ENCODE results near the gene CYLD. TPM values are rescaled to one million over a fixed set of nuclear protein-coding genes. Genes with fewer than 3 reads are reported as not detected.

CYLD gene
- total and polyA plus RNA-seq, 2 donors (not counting 3 experiments of a cell fraction or from before 2014, with no cell fraction given): 7.4 to 21.5 TPM

DNA sequence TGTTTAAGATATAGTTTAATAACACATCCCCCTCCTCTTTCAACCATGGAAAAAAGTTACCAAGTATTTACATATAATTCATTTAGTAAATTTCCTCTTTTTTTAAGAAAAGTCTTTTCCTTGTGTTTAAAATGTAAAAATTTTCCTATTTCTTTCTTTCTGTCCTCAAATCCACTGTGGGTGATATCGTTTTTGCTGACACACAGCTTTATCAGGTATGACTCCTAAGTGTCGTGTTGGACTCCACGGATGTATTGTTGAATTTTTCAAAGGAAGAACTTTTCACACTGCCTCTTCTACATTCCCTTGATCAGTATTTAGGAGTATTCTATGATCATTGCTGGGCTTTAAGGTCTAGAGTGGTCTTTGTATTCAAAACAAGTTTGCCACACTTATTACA, 33.1 kb downstream of the CYLD start:
- dilution Hi-C loops (cut with MboI; ENCODE audit: extremely low pct_ligation_motif_present, low sequenced_read_pairs) (no loop called here), intact Hi-C loops (cut with micrococcal nuclease) (no loop called here)
- no peaks in the 10 kb centered on the region for H3K4me1 ChIP-seq (ENCODE audit: control insufficient read depth, extremely low read depth, insufficient read depth, low read length)
- no peaks in the 10 kb centered on the region for H3K79me2 ChIP-seq (ENCODE audit: control insufficient read depth, insufficient read depth, low read length)
- peaks cover 3% of the 10 kb centered on the region in 2 experiments for H3K36me3 ChIP-seq (ENCODE audit: control insufficient read depth in 2 of 2, extremely low read depth in 1 of 2, insufficient read depth in 2 of 2, low read length in 2 of 2)
- H3K4me3 ChIP-seq (replicated peaks in 1 of 3; ENCODE audit: insufficient read depth in 1 of 3, low read depth in 1 of 3, low read length in 3 of 3): no peak overlapping the region
- H3K27me3 ChIP-seq (ENCODE audit: control insufficient read depth in 2 of 2, insufficient read depth in 2 of 2, low read length in 2 of 2): no peaks in the 10 kb centered on the region
- no peak overlapping the region for H3K9ac ChIP-seq (replicated peaks; ENCODE audit: extremely low read depth, insufficient read depth, low read length)
- BruUV-seq (replicated peaks): no TSS peak
- ChIA-PET POLR2A (no interaction called here), CTCF (interaction anchor here (1.4 kb wide), 1 partner anchor 32 kb away, joined by 6 read pairs; no protein-coding TSS in a partner anchor)
- H4K20me1 ChIP-seq (replicated peaks; ENCODE audit: control insufficient read depth, extremely low read depth, insufficient read depth, low read length): peaks cover 5% of the 10 kb centered on the region
- FAIRE-seq (no peak), DNase-seq (ENCODE audit: low read depth, low spot score) (no peak)
- H3K9me3 ChIP-seq (replicated peaks; ENCODE audit: control insufficient read depth, insufficient read depth, low read length): no peaks in the 10 kb centered on the region
- no peak overlapping the region for H2AFZ ChIP-seq (ENCODE audit: low read depth, low read length)
- no peak overlapping the region for H3K4me2 ChIP-seq (ENCODE audit: insufficient read depth, low read length)
- H3K9me1 ChIP-seq (replicated peaks; ENCODE audit: control insufficient read depth, extremely low read depth, insufficient read depth, low read length): no peaks in the 10 kb centered on the region
- no peak for TF ChIP-seq EZH2 (IDR thresholded peaks at IDR 0.05; ENCODE audit: borderline replicate concordance, low read depth, low read length, severe bottlenecking)
- TF ChIP-seq, protein P1, sequence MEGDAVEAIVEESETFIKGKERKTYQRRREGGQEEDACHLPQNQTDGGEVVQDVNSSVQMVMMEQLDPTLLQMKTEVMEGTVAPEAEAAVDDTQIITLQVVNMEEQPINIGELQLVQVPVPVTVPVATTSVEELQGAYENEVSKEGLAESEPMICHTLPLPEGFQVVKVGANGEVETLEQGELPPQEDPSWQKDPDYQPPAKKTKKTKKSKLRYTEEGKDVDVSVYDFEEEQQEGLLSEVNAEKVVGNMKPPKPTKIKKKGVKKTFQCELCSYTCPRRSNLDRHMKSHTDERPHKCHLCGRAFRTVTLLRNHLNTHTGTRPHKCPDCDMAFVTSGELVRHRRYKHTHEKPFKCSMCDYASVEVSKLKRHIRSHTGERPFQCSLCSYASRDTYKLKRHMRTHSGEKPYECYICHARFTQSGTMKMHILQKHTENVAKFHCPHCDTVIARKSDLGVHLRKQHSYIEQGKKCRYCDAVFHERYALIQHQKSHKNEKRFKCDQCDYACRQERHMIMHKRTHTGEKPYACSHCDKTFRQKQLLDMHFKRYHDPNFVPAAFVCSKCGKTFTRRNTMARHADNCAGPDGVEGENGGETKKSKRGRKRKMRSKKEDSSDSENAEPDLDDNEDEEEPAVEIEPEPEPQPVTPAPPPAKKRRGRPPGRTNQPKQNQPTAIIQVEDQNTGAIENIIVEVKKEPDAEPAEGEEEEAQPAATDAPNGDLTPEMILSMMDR (IDR thresholded peaks at IDR 0.05; ENCODE audit: extremely low read depth in 1 of 2, insufficient read depth in 1 of 2, low read depth in 1 of 2, low read length in 2 of 2): no peak
- TF ChIP-seq POLR2A (IDR thresholded peaks at IDR 0.05; ENCODE audit: low read depth, low read length): no peak
- no peak for TF ChIP-seq FOS (IDR thresholded peaks at IDR 0.05; ENCODE audit: borderline replicate concordance, insufficient read depth, low read length)
- no peak for TF ChIP-seq JUN (IDR thresholded peaks at IDR 0.05; ENCODE audit: borderline replicate concordance, insufficient read depth, insufficient read length, low read depth)
- TF ChIP-seq, protein P2, sequence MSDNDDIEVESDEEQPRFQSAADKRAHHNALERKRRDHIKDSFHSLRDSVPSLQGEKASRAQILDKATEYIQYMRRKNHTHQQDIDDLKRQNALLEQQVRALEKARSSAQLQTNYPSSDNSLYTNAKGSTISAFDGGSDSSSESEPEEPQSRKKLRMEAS (IDR thresholded peaks at IDR 0.05; ENCODE audit: insufficient read depth, insufficient read length): no peak
- TF ChIP-seq POLR2AphosphoS5 (IDR thresholded peaks at IDR 0.05; ENCODE audit: insufficient read depth, low read depth, low read length): no peak
- no peak overlapping the region for H3K27ac ChIP-seq (ENCODE audit: insufficient read depth, low read depth, low read length)

Data from endothelial cell of umbilical vein (primary cell).